KBM-7 (cell line): ENCODE data around the gene BMP2K.
"Not testable (repeated sequence)": the region's sequence is repeated elsewhere in the genome, so short reads cannot be mapped to it uniquely, and the experiment has no call there.

Source experiments
- DNase-seq: peaks from one replicate; pipeline ENCODE4 v3.0.0-alpha.2; 2015
- in situ Hi-C: fragments of 300-500 bp; cut with MboI; formaldehyde crosslinking; loops from 2 replicates; pipeline ENCODE4 v1.14.3; 2020; ENCODE audit warnings: low sequenced_read_pairs, low pct_unique_long_range_greater_than_20kb, mixed read lengths

BMP2K gene

GRCh38 chr4:78781924-78782323, 5.8 kb downstream of the BMP2K start:
- DNase-seq = peak; percentile 59
- in situ Hi-C loops = no loop called here

- in situ Hi-C loops = no loop called here
- peak; percentile 55 for DNase-seq
Measured at GRCh38 chr4:78784236-78784865, 8.2 kb downstream of the BMP2K start.

- no peak for DNase-seq
- in situ Hi-C loops = no loop called here
Measured at GRCh38 chr4:78787392-78788006, 11.3 kb downstream of the BMP2K start.

- in situ Hi-C loops = no loop called here
- no peak for DNase-seq
Measured at GRCh38 chr4:78788007-78788889, 12.1 kb downstream of the BMP2K start.

- in situ Hi-C loops, DNase-seq: not testable (repeated sequence)
Measured at GRCh38 chr4:78795594-78796416, 19.7 kb downstream of the BMP2K start.

GRCh38 chr4:78796526-78796925, 20.4 kb downstream of the BMP2K start:
- DNase-seq = no peak
- in situ Hi-C loops = no loop called here

- no peak for DNase-seq
- in situ Hi-C loops = no loop called here
Measured at GRCh38 chr4:78797777-78798284, 21.7 kb downstream of the BMP2K start.

GRCh38 chr4:78799551-78800495, 23.7 kb downstream of the BMP2K start:
- DNase-seq = no peak
- in situ Hi-C loops = no loop called here

- DNase-seq = no peak
- in situ Hi-C loops = no loop called here
Measured at GRCh38 chr4:78800965-78801364, 24.8 kb downstream of the BMP2K start.

- DNase-seq = no peak
- in situ Hi-C loops = no loop called here
Measured at GRCh38 chr4:78803983-78804382, 27.8 kb downstream of the BMP2K start.

GRCh38 chr4:78806943-78807460, 30.9 kb downstream of the BMP2K start:
- no peak for DNase-seq
- in situ Hi-C loops = no loop called here

- no peak for DNase-seq
- in situ Hi-C loops = no loop called here
Measured at GRCh38 chr4:78809295-78809694, 33.1 kb downstream of the BMP2K start.

GRCh38 chr4:78809928-78810835, 34.0 kb downstream of the BMP2K start:
- in situ Hi-C loops = no loop called here
- DNase-seq = no peak

- DNase-seq = no peak
- in situ Hi-C loops = no loop called here
Measured at GRCh38 chr4:78811034-78811433, 34.9 kb downstream of the BMP2K start.

GRCh38 chr4:78818530-78819079, 42.5 kb downstream of the BMP2K start:
- in situ Hi-C loops = no loop called here
- DNase-seq = no peak

- in situ Hi-C loops = no loop called here
- DNase-seq = no peak
Measured at GRCh38 chr4:78824001-78824400, 47.9 kb downstream of the BMP2K start.

- in situ Hi-C loops = no loop called here
- no peak for DNase-seq
Measured at GRCh38 chr4:78827191-78827590, 51.0 kb downstream of the BMP2K start.
